HG03103 (cell line): ENCODE measurements around the gene HOXB6.

Experiments
- ATAC-seq: cut with Tn5 transposase; IDR thresholded peaks from one replicate; pipeline ENCODE4 v1.9.1; 2021; ENCODE audit warnings: low read depth; ENCODE audit not compliant: unreplicated experiment

HOXB6 gene

GRCh38 chr17:48636177-48637018 lies 31.6 kb upstream of the HOXB6 start:
- no peak for ATAC-seq

- no peak for ATAC-seq
Measured at GRCh38 chr17:48634493-48635208, 29.9 kb upstream of the HOXB6 start.

GRCh38 chr17:48633266-48633677 lies 28.5 kb upstream of the HOXB6 start:
- ATAC-seq, result no peak

GRCh38 chr17:48632579-48633265 lies 27.9 kb upstream of the HOXB6 start:
- no peak for ATAC-seq

- ATAC-seq, result no peak
Measured at GRCh38 chr17:48631693-48632578, 27.1 kb upstream of the HOXB6 start.

GRCh38 chr17:48630925-48631692 lies 26.3 kb upstream of the HOXB6 start:
- no peak for ATAC-seq

GRCh38 chr17:48630009-48630924 lies 25.5 kb upstream of the HOXB6 start:
- no peak for ATAC-seq

- ATAC-seq, result no peak
Measured at GRCh38 chr17:48629411-48629759, 24.6 kb upstream of the HOXB6 start.

- ATAC-seq, result no peak
Measured at GRCh38 chr17:48628649-48629410, 24.0 kb upstream of the HOXB6 start.

GRCh38 chr17:48627623-48628521 lies 23.1 kb upstream of the HOXB6 start:
- no peak for ATAC-seq

- ATAC-seq, result no peak
Measured at GRCh38 chr17:48627118-48627597, 22.4 kb upstream of the HOXB6 start.

GRCh38 chr17:48626245-48627117 lies 21.7 kb upstream of the HOXB6 start, which contains the start of gene HOXB9:
Gene HOXB9, minus strand, starts transcription at chr17:48626358. Its CDS starts 89 bp downstream, at chr17:48626269.
- ATAC-seq, result no peak

GRCh38 chr17:48625495-48626244 lies 20.9 kb upstream of the HOXB6 start:
- no peak for ATAC-seq

- ATAC-seq, result no peak
Measured at GRCh38 chr17:48624544-48625494, 20.0 kb upstream of the HOXB6 start.
